Mammary epithelial cell (primary cell): ENCODE results near the gene PCSK5.

ENCODE experiments used
- EZH2 ChIP-seq: IDR thresholded peaks from 2 replicates; pipeline ENCODE4 v1.6.1; 2012; ENCODE audit warnings: low read length, inconsistent platforms, borderline replicate concordance
- TF ChIP-seq, protein P1 (sequence below), 2 donors: IDR thresholded peaks in 1 of 2; conservative IDR thresholded peaks in 1 of 2; 2 replicates each; pipeline ENCODE4 v1.5.1; 2011 to 2012; ENCODE audit warnings: inconsistent platforms in 2 of 2, low read length in 2 of 2, mild to moderate bottlenecking in 2 of 2, control low read depth in 1 of 2, low read depth in 1 of 2; ENCODE audit not compliant: insufficient read depth in 1 of 2; ENCODE audit errors: extremely low read depth in 1 of 2

DNA sequence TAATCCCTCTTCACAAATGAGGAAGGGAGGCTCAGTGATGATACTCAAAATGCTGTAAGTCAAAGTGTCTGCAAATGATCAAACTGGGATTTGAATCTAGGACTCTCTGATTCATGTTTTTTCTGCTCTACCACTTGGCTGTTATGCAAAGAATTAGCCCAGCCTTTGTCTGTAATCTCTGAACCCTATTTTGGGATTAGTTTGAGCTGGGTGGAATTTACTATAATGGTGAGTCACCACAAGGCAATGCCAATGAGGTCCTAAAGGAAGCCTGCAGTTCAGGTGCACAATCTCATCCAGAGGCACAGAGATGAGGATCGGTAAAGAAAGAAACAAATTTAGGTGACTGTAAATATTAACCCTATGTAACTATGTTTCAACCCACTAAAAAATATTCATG, 474.6 kb downstream of the PCSK5 start:
- TF ChIP-seq, protein P1, sequence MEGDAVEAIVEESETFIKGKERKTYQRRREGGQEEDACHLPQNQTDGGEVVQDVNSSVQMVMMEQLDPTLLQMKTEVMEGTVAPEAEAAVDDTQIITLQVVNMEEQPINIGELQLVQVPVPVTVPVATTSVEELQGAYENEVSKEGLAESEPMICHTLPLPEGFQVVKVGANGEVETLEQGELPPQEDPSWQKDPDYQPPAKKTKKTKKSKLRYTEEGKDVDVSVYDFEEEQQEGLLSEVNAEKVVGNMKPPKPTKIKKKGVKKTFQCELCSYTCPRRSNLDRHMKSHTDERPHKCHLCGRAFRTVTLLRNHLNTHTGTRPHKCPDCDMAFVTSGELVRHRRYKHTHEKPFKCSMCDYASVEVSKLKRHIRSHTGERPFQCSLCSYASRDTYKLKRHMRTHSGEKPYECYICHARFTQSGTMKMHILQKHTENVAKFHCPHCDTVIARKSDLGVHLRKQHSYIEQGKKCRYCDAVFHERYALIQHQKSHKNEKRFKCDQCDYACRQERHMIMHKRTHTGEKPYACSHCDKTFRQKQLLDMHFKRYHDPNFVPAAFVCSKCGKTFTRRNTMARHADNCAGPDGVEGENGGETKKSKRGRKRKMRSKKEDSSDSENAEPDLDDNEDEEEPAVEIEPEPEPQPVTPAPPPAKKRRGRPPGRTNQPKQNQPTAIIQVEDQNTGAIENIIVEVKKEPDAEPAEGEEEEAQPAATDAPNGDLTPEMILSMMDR (conservative IDR thresholded peaks at IDR 0.05 in 1 of 2, IDR thresholded peaks at IDR 0.05 in 1 of 2; ENCODE audit: extremely low read depth in 1 of 2, insufficient read depth in 1 of 2, low read depth in 1 of 2, low read length in 2 of 2) = no peak
- TF ChIP-seq EZH2 = no peak
